GM19438 (cell line): ENCODE results near the gene SULT2B1.
A peak's percentile ranks its signal among the peaks of the same experiment; 100 is the strongest.

Experiments
- ATAC-seq: cut with Tn5 transposase; IDR thresholded peaks from one replicate; pipeline ENCODE4 v1.9.1; 2021; ENCODE audit warnings: low read depth; ENCODE audit not compliant: unreplicated experiment

The SULT2B1 gene

GRCh38 chr19:48596679-48597465, 44.9 kb downstream of the SULT2B1 start:
- ATAC-seq = no peak

- ATAC-seq = no peak
Observed at GRCh38 chr19:48598996-48599700, 47.2 kb downstream of the SULT2B1 start.

DNA sequence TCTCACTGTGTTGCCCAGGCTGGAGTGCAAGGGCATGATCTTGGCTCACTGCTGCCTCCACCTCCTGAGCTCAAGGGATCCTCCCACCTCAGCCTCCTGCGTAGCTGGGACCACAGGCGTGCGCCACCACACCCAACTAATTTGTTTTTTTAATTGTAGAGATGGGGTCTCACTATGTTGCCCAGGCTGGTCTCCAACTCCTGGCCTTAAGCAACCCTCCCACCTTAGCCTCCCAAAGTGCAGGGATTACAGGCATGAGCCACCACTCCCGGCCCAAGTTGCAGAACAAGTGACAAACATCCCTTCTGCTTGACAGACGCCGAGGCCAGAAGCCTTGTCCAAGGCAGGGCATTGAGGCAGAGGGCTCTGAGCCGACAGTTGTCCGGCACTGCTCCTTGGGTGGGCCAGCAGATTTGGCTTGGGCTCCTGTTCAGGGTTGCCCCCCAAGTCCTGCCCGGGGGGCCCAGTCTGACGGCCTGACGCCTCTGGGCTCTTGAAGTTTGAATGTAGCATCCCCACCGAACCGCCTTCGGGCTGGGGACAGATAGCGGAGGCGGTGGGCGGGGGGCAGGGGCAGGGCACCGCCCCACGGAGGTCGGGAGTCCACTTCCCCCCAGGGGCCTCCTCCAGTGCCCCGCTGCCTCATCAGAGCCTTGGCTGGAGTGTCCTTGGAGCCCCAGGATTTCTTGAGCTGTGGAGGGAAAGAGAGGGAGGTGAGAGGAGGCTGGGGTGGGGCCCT, 48.9 kb downstream of the SULT2B1 start:
- ATAC-seq = no peak

GRCh38 chr19:48603001-48603400, 51.0 kb downstream of the SULT2B1 start:
- no peak for ATAC-seq

- ATAC-seq = no peak
Observed at GRCh38 chr19:48603449-48603848, 51.5 kb downstream of the SULT2B1 start.

DNA sequence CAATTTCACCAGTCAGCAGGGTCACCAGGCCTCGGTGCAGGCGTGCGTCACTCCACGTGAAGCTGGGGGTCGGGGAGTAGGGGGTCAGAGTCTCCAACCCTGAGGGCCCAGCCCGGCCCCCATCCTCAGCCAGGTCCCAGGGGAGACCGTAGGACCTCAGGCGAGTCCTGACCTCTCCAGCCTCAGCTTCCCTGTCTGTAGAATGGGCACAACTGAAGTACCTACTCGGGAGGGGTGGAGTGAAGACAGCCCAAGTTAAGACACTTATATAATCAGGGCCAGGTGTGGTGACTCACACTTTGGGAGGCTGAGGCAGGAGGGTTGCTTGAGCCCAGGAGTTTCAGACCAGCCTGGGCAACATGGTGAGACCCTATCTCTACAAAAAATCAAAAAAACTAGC, 51.9 kb downstream of the SULT2B1 start:
- ATAC-seq = no peak

DNA sequence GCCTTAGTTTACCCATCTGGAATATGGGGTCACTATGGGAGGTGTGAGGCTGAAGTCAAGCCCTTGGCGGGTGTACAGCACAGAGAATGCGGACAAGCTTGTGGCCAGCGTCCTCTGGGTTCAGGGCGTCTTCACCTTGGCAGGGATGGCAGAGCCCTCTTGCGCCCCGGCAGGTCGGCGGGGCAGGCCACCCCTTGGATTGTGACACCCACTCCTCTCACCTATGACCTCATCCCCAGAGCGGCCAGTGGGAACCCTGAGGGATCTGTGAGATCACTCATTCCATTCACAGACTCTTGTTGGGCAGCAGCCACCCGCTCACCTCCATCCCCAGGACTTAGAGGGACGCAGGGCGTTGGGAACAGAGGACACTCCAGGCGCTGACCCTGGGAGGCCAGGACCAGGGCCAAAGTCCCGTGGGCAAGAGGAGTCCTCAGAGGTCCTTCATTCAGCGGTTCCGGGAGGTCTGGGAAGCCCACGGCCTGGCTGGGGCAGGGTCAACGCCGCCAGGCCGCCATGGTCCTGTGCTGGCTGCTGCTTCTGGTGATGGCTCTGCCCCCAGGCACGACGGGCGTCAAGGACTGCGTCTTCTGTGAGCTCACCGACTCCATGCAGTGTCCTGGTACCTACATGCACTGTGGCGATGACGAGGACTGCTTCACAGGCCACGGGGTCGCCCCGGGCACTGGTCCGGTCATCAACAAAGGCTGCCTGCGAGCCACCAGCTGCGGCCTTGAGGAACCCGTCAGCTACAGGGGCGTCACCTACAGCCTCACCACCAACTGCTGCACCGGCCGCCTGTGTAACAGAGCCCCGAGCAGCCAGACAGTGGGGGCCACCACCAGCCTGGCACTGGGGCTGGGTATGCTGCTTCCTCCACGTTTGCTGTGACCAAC, 54.7 kb downstream of the SULT2B1 start, which contains the start of gene SPACA4:
TSS of gene SPACA4 (plus strand) at position 280 of the 896 bp plus-strand sequence. CDS start at position 517, 237 bp downstream.
- ATAC-seq = no peak

- ATAC-seq = no peak
Observed at GRCh38 chr19:48607359-48607755, 55.4 kb downstream of the SULT2B1 start.

- ATAC-seq = peak; percentile 62
Observed at GRCh38 chr19:48608798-48609263, 56.9 kb downstream of the SULT2B1 start.

DNA sequence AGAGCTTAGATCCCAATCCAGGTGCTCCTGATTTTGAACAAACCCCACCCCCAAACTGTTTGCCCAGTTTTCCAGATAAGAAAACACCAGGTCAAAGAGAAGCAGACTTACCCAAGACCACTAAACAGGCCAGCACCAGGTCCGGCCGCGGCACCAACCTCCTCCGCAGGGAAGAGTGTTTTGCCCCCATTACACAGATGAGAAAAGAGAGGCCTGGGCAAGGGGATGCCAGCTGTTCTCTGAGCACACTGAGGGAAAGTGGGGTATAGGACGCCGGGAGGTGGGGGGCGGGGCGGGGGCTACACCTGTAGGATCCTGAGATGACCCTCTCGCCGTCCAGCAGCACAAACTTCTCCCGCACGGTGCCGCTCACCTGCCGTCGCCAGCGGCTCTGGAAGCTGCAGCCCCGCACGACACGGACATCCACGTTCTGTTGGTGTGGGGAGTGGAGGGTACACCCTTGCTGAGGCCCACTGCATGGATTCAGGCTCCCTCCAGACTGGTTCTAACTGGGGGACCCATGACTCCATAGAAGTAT, 57.7 kb downstream of the SULT2B1 start:
- no peak for ATAC-seq

DNA sequence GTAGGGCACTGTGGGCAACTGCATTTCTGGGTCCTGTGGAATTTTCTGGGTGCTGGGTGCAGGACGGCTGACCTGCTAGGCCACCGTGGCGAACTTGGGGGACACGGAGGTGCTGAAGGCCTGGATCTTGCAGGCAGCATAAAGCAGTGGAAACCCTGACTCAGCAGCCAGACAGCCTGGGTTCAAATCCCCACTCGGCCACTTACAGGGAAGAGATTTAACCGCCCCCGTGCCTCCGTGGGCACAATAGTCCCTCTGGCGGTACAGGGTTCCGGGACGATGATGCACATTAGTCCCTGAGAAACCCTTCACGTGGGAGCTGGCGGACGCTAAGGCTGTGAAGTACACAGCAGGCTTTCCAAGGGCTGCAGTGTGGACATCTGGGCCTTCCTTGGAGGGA, 59.9 kb downstream of the SULT2B1 start:
- ATAC-seq = no peak

DNA sequence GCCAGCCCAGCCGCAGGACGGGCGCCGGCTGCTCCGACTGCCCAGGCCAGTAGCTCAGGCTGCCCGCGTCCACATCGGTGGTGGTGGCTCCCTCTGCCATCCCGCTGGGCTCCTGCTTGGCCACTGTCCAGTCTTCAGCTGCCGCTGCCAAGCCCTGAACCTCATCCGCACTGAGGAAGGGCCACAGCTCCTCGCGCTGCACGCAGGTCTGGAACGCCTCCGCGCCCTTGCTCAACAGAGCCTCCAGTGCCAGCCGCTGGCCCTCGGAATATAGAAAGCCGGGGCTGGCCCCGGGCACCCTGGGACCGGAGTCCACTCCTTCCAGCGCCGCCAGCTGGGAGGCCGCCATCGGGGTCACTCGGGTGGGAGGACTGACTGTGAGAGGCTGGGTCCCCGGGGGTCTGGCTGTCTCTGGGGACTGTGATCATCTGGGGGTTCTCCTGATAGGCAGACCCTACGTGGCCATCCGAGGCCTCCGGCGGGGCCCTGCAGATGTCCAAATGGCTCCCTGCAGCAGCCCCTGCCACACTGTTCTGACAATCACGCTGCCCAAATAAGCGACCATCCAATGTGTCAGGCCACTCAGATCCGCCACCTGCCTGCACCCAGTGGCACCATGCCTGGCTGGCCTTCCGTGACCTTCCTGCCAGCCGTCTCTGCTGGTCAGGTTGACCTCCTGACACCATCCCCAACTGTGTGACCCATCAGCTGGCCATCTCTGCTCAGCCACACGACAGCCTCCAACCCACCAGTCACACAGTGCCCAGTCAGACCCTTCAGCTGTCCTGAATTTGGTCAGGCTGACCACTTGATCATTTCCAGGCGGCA, 61.3 kb downstream of the SULT2B1 start:
- ATAC-seq = no peak

GRCh38 chr19:48613852-48614435, 62.0 kb downstream of the SULT2B1 start:
- no peak for ATAC-seq

DNA sequence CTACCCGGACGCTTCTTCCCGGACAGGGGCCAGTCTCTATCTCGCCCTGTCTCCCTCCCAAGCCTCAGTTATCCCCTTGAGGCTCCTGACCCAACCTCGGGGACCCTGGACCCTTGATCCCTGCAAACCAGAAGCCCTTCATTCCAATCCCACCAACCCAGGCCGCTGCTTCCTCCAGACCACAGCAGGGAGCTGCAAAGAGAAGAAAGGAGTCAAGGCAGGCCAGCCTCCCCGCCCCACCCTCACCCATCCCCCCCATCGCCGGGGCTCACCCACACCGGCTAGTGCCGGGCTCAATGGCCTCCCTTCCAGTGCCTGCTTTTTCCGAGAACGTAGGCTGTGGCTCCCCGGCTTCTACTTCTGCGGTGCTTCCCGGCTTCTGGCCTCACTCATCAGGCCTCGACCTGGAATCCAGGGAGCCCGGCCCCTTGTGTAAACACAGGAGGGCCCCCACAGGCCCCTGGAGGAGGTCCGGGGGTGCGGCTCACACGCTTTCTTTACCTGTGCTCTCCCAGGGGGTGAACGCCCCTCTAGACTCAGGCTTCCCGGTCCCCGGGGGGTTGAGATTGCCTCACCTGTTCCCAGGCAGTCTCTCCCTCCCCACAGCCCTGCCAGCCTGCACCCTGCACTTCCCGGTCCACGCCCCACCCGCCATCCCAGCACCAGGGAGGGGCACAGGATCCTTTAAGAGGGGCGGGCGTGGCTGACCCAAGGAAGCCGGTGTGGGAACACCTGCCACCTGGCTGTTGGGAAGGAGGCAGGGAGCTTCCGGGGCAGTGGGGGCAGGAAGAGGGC, 62.7 kb downstream of the SULT2B1 start, which contains the start of gene FAM83E:
TSS of gene FAM83E (minus strand) at position 641 of the 795 bp plus-strand sequence. CDS start 1,704 bp downstream, outside the sequence.
- no peak for ATAC-seq

GRCh38 chr19:48615231-48616040, 63.5 kb downstream of the SULT2B1 start:
- ATAC-seq = no peak

DNA sequence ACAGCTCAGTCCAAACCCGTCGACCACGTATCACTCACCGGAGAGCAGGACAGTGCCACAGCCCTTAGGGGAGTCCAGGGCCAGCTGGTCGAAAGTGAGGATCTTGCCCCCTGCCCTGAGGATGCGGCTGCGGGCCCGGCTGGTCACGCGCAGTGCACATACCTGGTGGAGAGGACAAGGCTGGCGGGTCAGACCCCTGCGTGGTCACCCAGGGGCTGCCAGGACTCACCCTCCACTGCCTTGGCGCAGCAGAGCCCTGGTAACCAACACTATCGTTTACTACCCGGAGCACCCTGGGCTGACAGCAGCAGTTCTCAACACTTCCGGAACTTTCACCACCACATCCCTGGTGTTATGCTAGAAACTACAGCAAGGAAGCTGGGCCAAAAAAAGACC, 64.1 kb downstream of the SULT2B1 start:
- ATAC-seq = no peak
